Cerebellar cortex (tissue), 1 donor: ENCODE measurements around the gene NDUFA7.
"Not testable (repeated sequence)": the region's sequence is repeated elsewhere in the genome, so short reads cannot be mapped to it uniquely, and the experiment has no call there.

Source experiments
- DNase-seq: peaks from one replicate; pipeline ENCODE4 v3.0.0-alpha.2; 2015; ENCODE audit warnings: low spot score

Gene NDUFA7

GRCh38 chr19:8319807-8320520 lies 1.2 kb downstream of the NDUFA7 start:
- DNase-seq: no peak

- DNase-seq: not testable (repeated sequence)
Measured at GRCh38 chr19:8318835-8319234, 2.3 kb downstream of the NDUFA7 start.

GRCh38 chr19:8316351-8317125 lies 4.6 kb downstream of the NDUFA7 start:
- no peak for DNase-seq

GRCh38 chr19:8314981-8315640 lies 6.1 kb downstream of the NDUFA7 start:
- DNase-seq: not testable (repeated sequence)

- DNase-seq: no peak
Measured at GRCh38 chr19:8311461-8312260, 9.5 kb downstream of the NDUFA7 start.

- DNase-seq: no peak
Measured at GRCh38 chr19:8310342-8311055, 10.7 kb downstream of the NDUFA7 start.

GRCh38 chr19:8308891-8309291 lies 12.3 kb downstream of the NDUFA7 start:
- no peak for DNase-seq

- peak; percentile 95 for DNase-seq
Measured at GRCh38 chr19:8307965-8308866, 13.0 kb downstream of the NDUFA7 start, which contains the start of gene CD320. TSS of gene CD320 (minus strand) at chr19:8308358. CDS start at chr19:8308290, 68 bp downstream.

GRCh38 chr19:8307400-8307964 lies 13.7 kb downstream of the NDUFA7 start:
- DNase-seq: no peak

- no peak for DNase-seq
Measured at GRCh38 chr19:8306235-8307054, 14.7 kb downstream of the NDUFA7 start.

- DNase-seq: no peak
Measured at GRCh38 chr19:8305798-8306197, 15.4 kb downstream of the NDUFA7 start.

- DNase-seq: no peak
Measured at GRCh38 chr19:8304841-8305621, 16.1 kb downstream of the NDUFA7 start.

GRCh38 chr19:8302734-8303133 lies 18.4 kb downstream of the NDUFA7 start:
- no peak for DNase-seq

GRCh38 chr19:8302357-8302691 lies 18.9 kb downstream of the NDUFA7 start:
- DNase-seq: no peak

GRCh38 chr19:8291337-8291736 lies 29.8 kb downstream of the NDUFA7 start:
- DNase-seq: not testable (repeated sequence)

GRCh38 chr19:8276508-8276907 lies 44.7 kb downstream of the NDUFA7 start:
- not testable (repeated sequence) for DNase-seq

GRCh38 chr19:8269724-8270123 lies 51.5 kb downstream of the NDUFA7 start:
- no peak for DNase-seq

GRCh38 chr19:8265872-8266271 lies 55.3 kb downstream of the NDUFA7 start:
- no peak for DNase-seq
